HepG2 (cell line): ENCODE data around the gene TMCO2. TPM values are rescaled to one million over a fixed set of nuclear protein-coding genes. Genes with fewer than 3 reads are reported as not detected.

ENCODE experiments used
- ATAC-seq: fragments of 200-7000 bp; cut with Tn5 transposase; 3 replicates; pipeline ENCODE4 v1.9.1; 2020; ENCODE audit warnings: mild to moderate bottlenecking, moderate library complexity
- BruUV-seq: library from RNA; stranded (reverse); fragments of 400-500 nt; replicated peaks from 2 replicates; lab custom pipeline; 2021; lab: Mats Ljungman, UMichigan
- CTCF ChIA-PET: fragments of 300-600 bp; formaldehyde crosslinking; extraction: SDS; loops from one replicate; lab custom pipeline; 2021; ENCODE audit warnings: low total read pairs, inconsistent platforms, low intra/inter-chr PET ratio; lab: Yijun Ruan, JAX
- POLR2A ChIA-PET: fragments of 350-600 bp; sonication (Branson Sonifier 250); formaldehyde crosslinking; loops from one replicate; lab custom pipeline; 2020; ENCODE audit warnings: antibody characterized with exemption, inconsistent platforms; lab: Yijun Ruan, JAX
- DNase-seq: peaks from one replicate; pipeline ENCODE4 v3.0.0-alpha.2; 2015; ENCODE audit warnings: low spot score
- FAIRE-seq: peaks from 3 replicates; lab custom pipeline; 2011; peaks lifted over from hg19 to GRCh38; lab: Jason Lieb, UNC
- H2AFZ ChIP-seq: one replicate; pipeline ENCODE4 v1.6.1; 2011; ENCODE audit warnings: low read length, inconsistent platforms
- H3K27ac ChIP-seq: fragments of 300-600 bp; 3 replicates; pipeline ENCODE4 v1.8.0; 2011; ENCODE audit warnings: mixed run types, mild to moderate bottlenecking, mixed read lengths, low read length, inconsistent platforms; ENCODE audit not compliant: insufficient read depth; ENCODE audit errors: extremely low read length
- H3K27me3 ChIP-seq, 2 experiments: fragments of 200-600 bp in 1 of 2; 2 replicates in 1 of 2; 3 replicates in 1 of 2; pipeline versions ENCODE4 v1.6.0 to v1.8.0; 2011; ENCODE audit warnings: low read length in 2 of 2, mild to moderate bottlenecking in 2 of 2, moderate library complexity in 2 of 2, inconsistent platforms in 1 of 2; ENCODE audit not compliant: insufficient read depth in 2 of 2, control insufficient read depth in 1 of 2
- H3K36me3 ChIP-seq, 2 experiments: fragments of 200-600 bp in 1 of 2; replicated peaks in 1 of 2; 2 replicates in 1 of 2; 3 replicates in 1 of 2; pipeline versions ENCODE4 v1.5.1 to v1.8.0; 2011; ENCODE audit warnings: low read length in 2 of 2, inconsistent platforms in 1 of 2; ENCODE audit not compliant: insufficient read depth in 2 of 2, control insufficient read depth in 1 of 2
- H3K4me1 ChIP-seq: 2 replicates; pipeline ENCODE4 v1.5.1; 2012; ENCODE audit warnings: low read length, inconsistent platforms; ENCODE audit not compliant: insufficient read depth
- H3K4me2 ChIP-seq: 2 replicates; pipeline ENCODE4 v1.6.0; 2011; ENCODE audit warnings: low read depth, low read length, inconsistent platforms
- H3K4me3 ChIP-seq, 3 experiments: fragments of 200-600 bp in 1 of 3; sonication (generic), shearing (Covaris generic) in 1 of 3; replicated peaks in 1 of 3; 2 replicates each; pipeline ENCODE4 v1.5.1; 2011 to 2016; ENCODE audit warnings: low read length in 3 of 3, inconsistent platforms in 2 of 3, low read depth in 2 of 3, mild to moderate bottlenecking in 2 of 3, control low read depth in 1 of 3, mixed read lengths in 1 of 3; ENCODE audit not compliant: insufficient read depth in 1 of 3
- H3K79me2 ChIP-seq: one replicate; pipeline ENCODE4 v1.6.1; 2011; ENCODE audit warnings: low read length, inconsistent platforms; ENCODE audit not compliant: insufficient read depth
- H3K9ac ChIP-seq: 2 replicates; pipeline ENCODE4 v1.6.0; 2011; ENCODE audit warnings: mild to moderate bottlenecking, low read depth, low read length, inconsistent platforms; ENCODE audit not compliant: insufficient read depth
- H3K9me3 ChIP-seq: 2 replicates; pipeline ENCODE4 v1.5.1; 2012; ENCODE audit warnings: mild to moderate bottlenecking, low read length
- H4K20me1 ChIP-seq: 2 replicates; pipeline ENCODE4 v1.6.0; 2011; ENCODE audit warnings: inconsistent platforms, mild to moderate bottlenecking, low read length, moderate library complexity; ENCODE audit not compliant: insufficient read depth
- CENPT ChIP-seq: sonication (generic); formaldehyde crosslinking; IDR thresholded peaks from 2 replicates; pipeline ENCODE4 v1.8.0; 2022; ENCODE audit warnings: low read depth, mild to moderate bottlenecking, moderate library complexity, missing genetic modification reagents
- GLMP ChIP-seq: sonication (generic); formaldehyde crosslinking; IDR thresholded peaks from 2 replicates; pipeline ENCODE4 v1.9.0; 2021; ENCODE audit warnings: missing genetic modification reagents, mild to moderate bottlenecking, borderline replicate concordance
- IKZF4 ChIP-seq: sonication (generic); formaldehyde crosslinking; IDR thresholded peaks from 2 replicates; pipeline ENCODE4 v1.5.1; 2020; ENCODE audit warnings: borderline replicate concordance, mild to moderate bottlenecking, low read depth, missing genetic modification reagents; ENCODE audit errors: not compliant biosample characterization
- MXD1 ChIP-seq: sonication (generic); formaldehyde crosslinking; IDR thresholded peaks from 2 replicates; pipeline ENCODE4 v1.4.0; 2020; ENCODE audit warnings: mild to moderate bottlenecking, missing genetic modification reagents
- MYNN ChIP-seq: sonication (generic); formaldehyde crosslinking; IDR thresholded peaks from 2 replicates; pipeline ENCODE4 v1.4.0; 2020; ENCODE audit warnings: mild to moderate bottlenecking, low read depth, missing genetic modification reagents
- POLR2G ChIP-seq: fragments of 200-400 bp; formaldehyde crosslinking; IDR thresholded peaks from 2 replicates; pipeline ENCODE4 v1.6.1; 2018; ENCODE audit warnings: mild to moderate bottlenecking, low read depth, low read length, moderate library complexity
- SALL1 ChIP-seq: sonication (generic); formaldehyde crosslinking; IDR thresholded peaks from 2 replicates; pipeline ENCODE4 v1.8.0; 2022; ENCODE audit warnings: mild to moderate bottlenecking, missing genetic modification reagents
- U2AF2 ChIP-seq: fragments of 200-400 bp; formaldehyde crosslinking; IDR thresholded peaks from 2 replicates; pipeline ENCODE4 v1.6.1; 2017; ENCODE audit warnings: low read depth, mild to moderate bottlenecking, low read length
- ZBTB25 ChIP-seq: IDR thresholded peaks from 2 replicates; pipeline ENCODE4 v1.6.1; 2018; ENCODE audit warnings: missing genetic modification reagents
- ZNF501 ChIP-seq: sonication (generic); formaldehyde crosslinking; IDR thresholded peaks from 2 replicates; pipeline ENCODE4 v1.5.1; 2020; ENCODE audit warnings: mild to moderate bottlenecking, moderate library complexity, missing genetic modification reagents
- ZNF710 ChIP-seq: sonication (generic); formaldehyde crosslinking; IDR thresholded peaks from 2 replicates; pipeline ENCODE4 v1.5.0; 2020; ENCODE audit warnings: mild to moderate bottlenecking, missing genetic modification reagents, borderline replicate concordance
- ZNF768 ChIP-seq: sonication (generic); formaldehyde crosslinking; IDR thresholded peaks from 2 replicates; pipeline ENCODE4 v1.4.0; 2020; ENCODE audit warnings: missing genetic modification reagents
- WGBS: methylation state at CpG from one replicate; pipeline ENCODE4 v1.1.6; 2017; ENCODE audit warnings: low lambda C conversion rate; 5-methylcytosine and 5-hydroxymethylcytosine counted together
- in situ Hi-C: cut with HindIII; loops from 2 replicates; pipeline ENCODE4 v1.10.0; 2017; ENCODE audit warnings: low pct_unique_long_range_greater_than_20kb; ENCODE audit not compliant: extremely low pct_ligation_motif_present
- intact Hi-C: fragments of 100-400 bp; cut with micrococcal nuclease; formaldehyde crosslinking; loops from one replicate; pipeline ENCODE4 v1.10.0; 2022; ENCODE audit not compliant: unreplicated experiment
- polyA plus RNA-seq, 8 experiments: library from polyadenylated mRNA; depleted of rRNA in 3 of 8; stranded (reverse) in 7 of 8; unstranded in 1 of 8; fragments of >200 nt; fragmentation: Illumina TruSeq in 4 of 8; extraction: Trizol in 4 of 8; gene quantifications; 2 replicates each; pipeline versions ENCODE4 v1.2.1 to v1.2.3, GENCODE V29; 2011 to 2016; ENCODE audit warnings: low read depth in 4 of 8, missing spikeins in 1 of 8, mixed read lengths in 1 of 8; ENCODE audit not compliant: insufficient read depth in 1 of 8
- total RNA-seq, 5 experiments: library from RNA; depleted of rRNA; stranded (reverse); fragments of >200 nt; fragmentation: Illumina TruSeq; extraction: Trizol; gene quantifications; 2 replicates each; pipeline ENCODE4 v1.2.3, GENCODE V29; 2016; ENCODE audit warnings: low read depth in 1 of 5
- TF ChIP-seq, protein P1 (sequence below): sonication (generic); formaldehyde crosslinking; IDR thresholded peaks from 2 replicates; pipeline ENCODE4 v1.4.0; 2020; ENCODE audit warnings: missing genetic modification reagents

Gene TMCO2
- total and polyA plus RNA-seq, 2 of the 13 experiments (the other 11 are each of a cell fraction or from before 2014, with no cell fraction given): not detected

DNA sequence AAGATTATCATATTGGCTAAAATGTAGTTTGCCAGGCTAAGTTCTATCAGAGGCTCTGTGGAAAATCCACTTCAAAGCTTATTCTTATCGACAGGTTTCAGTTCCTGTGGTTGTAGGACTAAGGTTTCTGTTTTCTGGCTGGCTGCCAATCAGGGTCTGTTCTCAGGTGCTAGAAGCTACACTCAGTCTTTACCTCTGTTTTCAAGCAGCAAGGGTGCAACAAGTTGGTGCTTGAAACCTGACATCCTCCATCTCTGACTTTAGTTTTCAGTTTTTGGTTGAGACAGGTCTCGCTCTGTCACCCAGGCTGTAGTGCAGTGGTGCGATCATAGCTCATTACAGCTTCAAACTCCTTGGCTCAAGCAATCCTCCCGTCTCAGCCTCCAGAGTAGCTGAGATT, 15.3 kb upstream of the TMCO2 start:
- intact Hi-C loops: no loop called here
- ChIA-PET CTCF (no interaction called here), POLR2A (no interaction called here)
- H4K20me1 ChIP-seq: no peaks in the 10 kb centered on the region
- no TSS peak for BruUV-seq
- peaks cover 21 to 64% of the 10 kb centered on the region in 2 experiments for H3K36me3 ChIP-seq
- no peak overlapping the region for H3K27ac ChIP-seq
- no peaks in the 10 kb centered on the region for H3K4me1 ChIP-seq
- no peak overlapping the region for H2AFZ ChIP-seq
- H3K9ac ChIP-seq: no peak overlapping the region
- 99% methylated on average over 4 of the region's 4 CpGs for WGBS
- no peaks in the 10 kb centered on the region for H3K79me2 ChIP-seq
- DNase-seq: no peak
- H3K4me3 ChIP-seq: no peak overlapping the region
- ATAC-seq: no peak
- in situ Hi-C loops: no loop called here
- no peaks in the 10 kb centered on the region for H3K27me3 ChIP-seq
- FAIRE-seq: no peak
- H3K4me2 ChIP-seq: no peak overlapping the region
- H3K9me3 ChIP-seq: no peaks in the 10 kb centered on the region
- TF ChIP-seq MXD1 (CRISPR knock-in tag): no peak
- TF ChIP-seq CENPT (CRISPR knock-in tag): no peak
- no peak for TF ChIP-seq IKZF4 (CRISPR knock-in tag)
- TF ChIP-seq MYNN: no peak
- TF ChIP-seq POLR2G: no peak
- TF ChIP-seq, protein P1, sequence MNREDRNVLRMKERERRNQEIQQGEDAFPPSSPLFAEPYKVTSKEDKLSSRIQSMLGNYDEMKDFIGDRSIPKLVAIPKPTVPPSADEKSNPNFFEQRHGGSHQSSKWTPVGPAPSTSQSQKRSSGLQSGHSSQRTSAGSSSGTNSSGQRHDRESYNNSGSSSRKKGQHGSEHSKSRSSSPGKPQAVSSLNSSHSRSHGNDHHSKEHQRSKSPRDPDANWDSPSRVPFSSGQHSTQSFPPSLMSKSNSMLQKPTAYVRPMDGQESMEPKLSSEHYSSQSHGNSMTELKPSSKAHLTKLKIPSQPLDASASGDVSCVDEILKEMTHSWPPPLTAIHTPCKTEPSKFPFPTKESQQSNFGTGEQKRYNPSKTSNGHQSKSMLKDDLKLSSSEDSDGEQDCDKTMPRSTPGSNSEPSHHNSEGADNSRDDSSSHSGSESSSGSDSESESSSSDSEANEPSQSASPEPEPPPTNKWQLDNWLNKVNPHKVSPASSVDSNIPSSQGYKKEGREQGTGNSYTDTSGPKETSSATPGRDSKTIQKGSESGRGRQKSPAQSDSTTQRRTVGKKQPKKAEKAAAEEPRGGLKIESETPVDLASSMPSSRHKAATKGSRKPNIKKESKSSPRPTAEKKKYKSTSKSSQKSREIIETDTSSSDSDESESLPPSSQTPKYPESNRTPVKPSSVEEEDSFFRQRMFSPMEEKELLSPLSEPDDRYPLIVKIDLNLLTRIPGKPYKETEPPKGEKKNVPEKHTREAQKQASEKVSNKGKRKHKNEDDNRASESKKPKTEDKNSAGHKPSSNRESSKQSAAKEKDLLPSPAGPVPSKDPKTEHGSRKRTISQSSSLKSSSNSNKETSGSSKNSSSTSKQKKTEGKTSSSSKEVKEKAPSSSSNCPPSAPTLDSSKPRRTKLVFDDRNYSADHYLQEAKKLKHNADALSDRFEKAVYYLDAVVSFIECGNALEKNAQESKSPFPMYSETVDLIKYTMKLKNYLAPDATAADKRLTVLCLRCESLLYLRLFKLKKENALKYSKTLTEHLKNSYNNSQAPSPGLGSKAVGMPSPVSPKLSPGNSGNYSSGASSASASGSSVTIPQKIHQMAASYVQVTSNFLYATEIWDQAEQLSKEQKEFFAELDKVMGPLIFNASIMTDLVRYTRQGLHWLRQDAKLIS: no peak
- TF ChIP-seq ZNF501 (CRISPR knock-in tag): no peak
- no peak for TF ChIP-seq GLMP
- TF ChIP-seq ZNF768 (CRISPR knock-in tag): no peak
- no peak for TF ChIP-seq ZNF710 (CRISPR knock-in tag)
- no peak for TF ChIP-seq SALL1 (CRISPR knock-in tag)
- TF ChIP-seq U2AF2: no peak
- TF ChIP-seq ZBTB25 (CRISPR knock-in tag): no peak
